Measurements from ENCODE around the gene AMOT. TPM values are rescaled to one million over a fixed set of nuclear protein-coding genes. Genes with fewer than 3 reads are reported as not detected.

The AMOT gene
- polyA plus RNA-seq, 1 donor from 2014 or later: 2.8 TPM

GRCh38 chrX:112799425-112799824 is 41.2 kb downstream of the AMOT start:
- H3K4me2 ChIP-seq (ENCODE audit: low read length): no peak overlapping the region
- H3K27ac ChIP-seq (ENCODE audit: low read length): no peak overlapping the region
- no peak overlapping the region for H2AFZ ChIP-seq (ENCODE audit: low read depth, low read length)
- no peaks in the 10 kb centered on the region for H3K27me3 ChIP-seq (ENCODE audit: insufficient read depth, low read depth, low read length)
- TF ChIP-seq EZH2 (IDR thresholded peaks at IDR 0.05; ENCODE audit: borderline replicate concordance, insufficient read depth, low read length, poor library complexity, severe bottlenecking) (no peak), EP300 (conservative IDR thresholded peaks at IDR 0.05; ENCODE audit: poor library complexity, severe bottlenecking) (no peak), REST (IDR thresholded peaks at IDR 0.05; ENCODE audit: borderline replicate concordance) (no peak), RAD21 (conservative IDR thresholded peaks at IDR 0.05) (no peak), MXI1 (conservative IDR thresholded peaks at IDR 0.05; ENCODE audit: poor library complexity, severe bottlenecking) (no peak), TAF1 (IDR thresholded peaks at IDR 0.05; ENCODE audit: low read depth) (no peak), POLR2AphosphoS5 (IDR thresholded peaks at IDR 0.05) (no peak), CTCF (IDR thresholded peaks at IDR 0.05; ENCODE audit: poor library complexity, severe bottlenecking) (no peak), SMC3 (conservative IDR thresholded peaks at IDR 0.05; ENCODE audit: poor library complexity) (no peak)
- H3F3A ChIP-seq (ENCODE audit: insufficient read depth, low read length, poor library complexity, severe bottlenecking): no peaks in the 10 kb centered on the region
- H3K9me3 ChIP-seq (ENCODE audit: low read length): no peaks in the 10 kb centered on the region
- H3K4me3 ChIP-seq (ENCODE audit: low read length): no peak overlapping the region
- no peaks in the 10 kb centered on the region for H3K36me3 ChIP-seq (ENCODE audit: insufficient read depth, low read length)
- H3K9me2 ChIP-seq (ENCODE audit: insufficient read depth, low read length): no peaks in the 10 kb centered on the region
- no peaks in the 10 kb centered on the region for H3K79me2 ChIP-seq (replicated peaks; ENCODE audit: insufficient read depth, low read length)
- no peak overlapping the region for H3K9ac ChIP-seq (ENCODE audit: low read length)
- no peaks in the 10 kb centered on the region for H4K20me1 ChIP-seq (ENCODE audit: insufficient read depth)

GRCh38 chrX:112798736-112799135 is 41.9 kb downstream of the AMOT start:
- TF ChIP-seq REST (IDR thresholded peaks at IDR 0.05; ENCODE audit: borderline replicate concordance) (no peak), TAF1 (IDR thresholded peaks at IDR 0.05; ENCODE audit: low read depth) (no peak), EZH2 (IDR thresholded peaks at IDR 0.05; ENCODE audit: borderline replicate concordance, insufficient read depth, low read length, poor library complexity, severe bottlenecking) (no peak), RAD21 (conservative IDR thresholded peaks at IDR 0.05) (no peak), MXI1 (conservative IDR thresholded peaks at IDR 0.05; ENCODE audit: poor library complexity, severe bottlenecking) (no peak), POLR2AphosphoS5 (IDR thresholded peaks at IDR 0.05) (no peak), SMC3 (conservative IDR thresholded peaks at IDR 0.05; ENCODE audit: poor library complexity) (no peak), CTCF (IDR thresholded peaks at IDR 0.05; ENCODE audit: poor library complexity, severe bottlenecking) (no peak), EP300 (conservative IDR thresholded peaks at IDR 0.05; ENCODE audit: poor library complexity, severe bottlenecking) (no peak)
- Histone ChIP-seq H3K9me3 (ENCODE audit: low read length) (no peaks in the 10 kb centered on the region), H3K9ac (ENCODE audit: low read length) (no peak overlapping the region), H2AFZ (ENCODE audit: low read depth, low read length) (no peak overlapping the region), H3K4me3 (ENCODE audit: low read length) (no peak overlapping the region), H3K27me3 (ENCODE audit: insufficient read depth, low read depth, low read length) (no peaks in the 10 kb centered on the region), H3K27ac (ENCODE audit: low read length) (no peak overlapping the region), H3F3A (ENCODE audit: insufficient read depth, low read length, poor library complexity, severe bottlenecking) (no peaks in the 10 kb centered on the region), H3K79me2 (replicated peaks; ENCODE audit: insufficient read depth, low read length) (no peaks in the 10 kb centered on the region), H4K20me1 (ENCODE audit: insufficient read depth) (no peaks in the 10 kb centered on the region), H3K36me3 (ENCODE audit: insufficient read depth, low read length) (no peaks in the 10 kb centered on the region), H3K9me2 (ENCODE audit: insufficient read depth, low read length) (no peaks in the 10 kb centered on the region), H3K4me2 (ENCODE audit: low read length) (no peak overlapping the region)

Data from neural cell (in vitro differentiated cells).